Right lobe of liver (tissue), 4 donors: ENCODE results near the gene SLC4A8.

Experiments
- CTCF ChIP-seq, 4 donors: fragments of 200-600 bp in 3 of 4; fragments of 450-650 bp in 1 of 4; IDR thresholded peaks; one replicate each; pipeline versions ENCODE4 v1.5.1 to v1.8.0; 2016 to 2022; ENCODE audit warnings: antibody characterized with exemption in 4 of 4, mild to moderate bottlenecking in 2 of 4
- POLR2A ChIP-seq: fragments of 450-650 bp; IDR thresholded peaks from one replicate; pipeline ENCODE4 v1.6.1; 2017; ENCODE audit warnings: antibody characterized with exemption, mild to moderate bottlenecking
- donor health status: DM: no; HTN: no; CAD: no.
- donor health status: DM: no; HTN: no; CAD: no.
- donor health status: DM: no; HTN: yes; CAD: no.

GRCh38 chr12:51508285-51508684 is 83.7 kb downstream of the SLC4A8 start:
- TF ChIP-seq POLR2A (no peak), CTCF (IDR thresholded peaks at IDR 0.05) (no peak)
